Rectal smooth muscle tissue (tissue), 1 donor: Measurements from ENCODE around the gene ATP11A.
"Not testable (repeated sequence)": the region's sequence is repeated elsewhere in the genome, so short reads cannot be mapped to it uniquely, and the experiment has no call there.

Experiments
- H3K27ac ChIP-seq: one replicate; pipeline ENCODE4 v1.7.0; 2013; ENCODE audit warnings: low read depth, low read length, inconsistent platforms
- H3K27me3 ChIP-seq: one replicate; pipeline ENCODE4 v1.7.0; 2013; ENCODE audit warnings: low read length; ENCODE audit not compliant: control insufficient read depth, insufficient read depth
- H3K36me3 ChIP-seq: one replicate; pipeline ENCODE4 v1.7.0; 2013; ENCODE audit warnings: low read length; ENCODE audit not compliant: control insufficient read depth, insufficient read depth
- H3K4me1 ChIP-seq: one replicate; pipeline ENCODE4 v1.7.0; 2013; ENCODE audit warnings: low read length; ENCODE audit not compliant: control insufficient read depth, insufficient read depth
- H3K4me3 ChIP-seq: one replicate; pipeline ENCODE4 v1.7.0; 2013; ENCODE audit warnings: low read length
- H3K9ac ChIP-seq: one replicate; pipeline ENCODE4 v1.7.0; 2013; ENCODE audit warnings: low read length

Gene ATP11A

GRCh38 chr13:112833551-112834257 is 143.9 kb downstream of the ATP11A start:
- Histone ChIP-seq H3K9ac (no peak overlapping the region), H3K4me3 (no peak overlapping the region), H3K27ac (no peak overlapping the region), H3K27me3 (no peaks in the 10 kb centered on the region), H3K4me1 (no peaks in the 10 kb centered on the region), H3K36me3 (peaks cover 30% of the 10 kb centered on the region)

GRCh38 chr13:112835344-112835743 is 145.5 kb downstream of the ATP11A start:
- H3K4me1 ChIP-seq, result no peaks in the 10 kb centered on the region
- no peak overlapping the region for H3K4me3 ChIP-seq
- peaks cover 32% of the 10 kb centered on the region for H3K36me3 ChIP-seq
- no peaks in the 10 kb centered on the region for H3K27me3 ChIP-seq
- no peak overlapping the region for H3K27ac ChIP-seq
- no peak overlapping the region for H3K9ac ChIP-seq

- no peak overlapping the region for H3K4me3 ChIP-seq
- H3K9ac ChIP-seq, result no peak overlapping the region
- H3K4me1 ChIP-seq, result no peaks in the 10 kb centered on the region
- H3K27me3 ChIP-seq, result no peaks in the 10 kb centered on the region
- peaks cover 32% of the 10 kb centered on the region for H3K36me3 ChIP-seq
- H3K27ac ChIP-seq, result no peak overlapping the region
These were observed 146.0 kb downstream of the ATP11A start for GRCh38 chr13:112835796-112836195.

GRCh38 chr13:112836940-112837339 is 147.1 kb downstream of the ATP11A start:
- no peak overlapping the region for H3K4me3 ChIP-seq
- peaks cover 24% of the 10 kb centered on the region for H3K36me3 ChIP-seq
- no peak overlapping the region for H3K27ac ChIP-seq
- H3K27me3 ChIP-seq, result no peaks in the 10 kb centered on the region
- no peak overlapping the region for H3K9ac ChIP-seq
- no peaks in the 10 kb centered on the region for H3K4me1 ChIP-seq

GRCh38 chr13:112837371-112838037 is 147.7 kb downstream of the ATP11A start:
- Histone ChIP-seq H3K27ac (no peak overlapping the region), H3K27me3 (no peaks in the 10 kb centered on the region), H3K36me3 (peaks cover 20% of the 10 kb centered on the region), H3K4me3 (no peak overlapping the region), H3K9ac (no peak overlapping the region), H3K4me1 (no peaks in the 10 kb centered on the region)

GRCh38 chr13:112838038-112838841 is 148.4 kb downstream of the ATP11A start:
- Histone ChIP-seq H3K4me1 (peaks cover 3% of the 10 kb centered on the region), H3K27me3 (no peaks in the 10 kb centered on the region), H3K9ac (no peak overlapping the region), H3K4me3 (no peak overlapping the region), H3K27ac (no peak overlapping the region), H3K36me3 (peaks cover 16% of the 10 kb centered on the region)

GRCh38 chr13:112838842-112839117 is 148.9 kb downstream of the ATP11A start:
- H3K36me3 ChIP-seq, result peaks cover 11% of the 10 kb centered on the region
- H3K4me3 ChIP-seq, result no peak overlapping the region
- no peaks in the 10 kb centered on the region for H3K27me3 ChIP-seq
- no peak overlapping the region for H3K27ac ChIP-seq
- peaks cover 5% of the 10 kb centered on the region for H3K4me1 ChIP-seq
- no peak overlapping the region for H3K9ac ChIP-seq

- Histone ChIP-seq H3K9ac (no peak overlapping the region), H3K27ac (no peak overlapping the region), H3K4me3 (no peak overlapping the region), H3K36me3 (peaks cover 7% of the 10 kb centered on the region), H3K4me1 (peaks cover 10% of the 10 kb centered on the region), H3K27me3 (no peaks in the 10 kb centered on the region)
These were observed 149.7 kb downstream of the ATP11A start for GRCh38 chr13:112839356-112840105.

GRCh38 chr13:112840472-112841302 is 150.8 kb downstream of the ATP11A start:
- Histone ChIP-seq H3K36me3 (peaks cover 2% of the 10 kb centered on the region), H3K27ac (no peak overlapping the region), H3K4me1 (peaks cover 10% of the 10 kb centered on the region)

GRCh38 chr13:112841303-112842015 is 151.6 kb downstream of the ATP11A start:
- H3K27ac ChIP-seq, H3K4me1 ChIP-seq, H3K36me3 ChIP-seq, H3K4me3 ChIP-seq, H3K9ac ChIP-seq, H3K27me3 ChIP-seq: not testable (repeated sequence)

More at GRCh38 chr13:112840472-112841302, 150.8 kb downstream of the ATP11A start:
- no peak overlapping the region for H3K9ac ChIP-seq
- H3K27me3 ChIP-seq, result no peaks in the 10 kb centered on the region
- no peak overlapping the region for H3K4me3 ChIP-seq

GRCh38 chr13:112842343-112842856 is 152.6 kb downstream of the ATP11A start:
- Histone ChIP-seq H3K9ac (no peak overlapping the region), H3K4me3 (no peak overlapping the region), H3K36me3 (peaks cover 2% of the 10 kb centered on the region), H3K27me3 (no peaks in the 10 kb centered on the region), H3K4me1 (peaks cover 10% of the 10 kb centered on the region), H3K27ac (peak overlapping the region; percentile 27)
